ENCODE measurements around the gene CYBC1.

CYBC1 gene

GRCh38 chr17:82440469-82440981 lies 10.0 kb downstream of the CYBC1 start:
- TF ChIP-seq CTCF (IDR thresholded peaks at IDR 0.05; ENCODE audit: low read depth, low read length) = no peak
- DNase-seq (ENCODE audit: extremely low read depth, low read depth) = no peak

- no peak for TF ChIP-seq CTCF (IDR thresholded peaks at IDR 0.05; ENCODE audit: low read depth, low read length)
- no peak for DNase-seq (ENCODE audit: extremely low read depth, low read depth)
These were observed 10.7 kb downstream of the CYBC1 start for GRCh38 chr17:82439829-82440365.

- no peak for DNase-seq (ENCODE audit: extremely low read depth, low read depth)
- TF ChIP-seq CTCF (IDR thresholded peaks at IDR 0.05; ENCODE audit: low read depth, low read length) = no peak
These were observed 11.2 kb downstream of the CYBC1 start for GRCh38 chr17:82439194-82439828.

- no peak for TF ChIP-seq CTCF (IDR thresholded peaks at IDR 0.05; ENCODE audit: low read depth, low read length)
- DNase-seq (ENCODE audit: extremely low read depth, low read depth) = no peak
These were observed 12.0 kb downstream of the CYBC1 start for GRCh38 chr17:82438401-82439193.

GRCh38 chr17:82437325-82437668 lies 13.3 kb downstream of the CYBC1 start:
- no peak for TF ChIP-seq CTCF (IDR thresholded peaks at IDR 0.05; ENCODE audit: low read depth, low read length)
- no peak for DNase-seq (ENCODE audit: extremely low read depth, low read depth)

- no peak for DNase-seq (ENCODE audit: extremely low read depth, low read depth)
- TF ChIP-seq CTCF (IDR thresholded peaks at IDR 0.05; ENCODE audit: low read depth, low read length) = no peak
These were observed 13.8 kb downstream of the CYBC1 start for GRCh38 chr17:82436601-82437324.

All from AG09319 (cell line).